HepG2 (cell line): ENCODE results near the gene TMEM87B. TPM values are rescaled to one million over a fixed set of nuclear protein-coding genes. Genes with fewer than 3 reads are reported as not detected.

Experiments
- ATAC-seq: fragments of 200-7000 bp; cut with Tn5 transposase; 3 replicates; pipeline ENCODE4 v1.9.1; 2020; ENCODE audit warnings: mild to moderate bottlenecking, moderate library complexity
- BruUV-seq: library from RNA; stranded (reverse); fragments of 400-500 nt; replicated peaks from 2 replicates; lab custom pipeline; 2021; lab: Mats Ljungman, UMichigan
- CTCF ChIA-PET: fragments of 300-600 bp; formaldehyde crosslinking; extraction: SDS; loops from one replicate; lab custom pipeline; 2021; ENCODE audit warnings: low total read pairs, inconsistent platforms, low intra/inter-chr PET ratio; lab: Yijun Ruan, JAX
- POLR2A ChIA-PET: fragments of 350-600 bp; sonication (Branson Sonifier 250); formaldehyde crosslinking; loops from one replicate; lab custom pipeline; 2020; ENCODE audit warnings: antibody characterized with exemption, inconsistent platforms; lab: Yijun Ruan, JAX
- DNase-seq: peaks from one replicate; pipeline ENCODE4 v3.0.0-alpha.2; 2015; ENCODE audit warnings: low spot score
- FAIRE-seq: peaks from 3 replicates; lab custom pipeline; 2011; peaks lifted over from hg19 to GRCh38; lab: Jason Lieb, UNC
- H2AFZ ChIP-seq: one replicate; pipeline ENCODE4 v1.6.1; 2011; ENCODE audit warnings: low read length, inconsistent platforms
- H3K27ac ChIP-seq: fragments of 300-600 bp; 3 replicates; pipeline ENCODE4 v1.8.0; 2011; ENCODE audit warnings: mixed run types, mild to moderate bottlenecking, mixed read lengths, low read length, inconsistent platforms; ENCODE audit not compliant: insufficient read depth; ENCODE audit errors: extremely low read length
- H3K27me3 ChIP-seq, 2 experiments: fragments of 200-600 bp in 1 of 2; 2 replicates in 1 of 2; 3 replicates in 1 of 2; pipeline versions ENCODE4 v1.6.0 to v1.8.0; 2011; ENCODE audit warnings: low read length in 2 of 2, mild to moderate bottlenecking in 2 of 2, moderate library complexity in 2 of 2, inconsistent platforms in 1 of 2; ENCODE audit not compliant: insufficient read depth in 2 of 2, control insufficient read depth in 1 of 2
- H3K36me3 ChIP-seq, 2 experiments: fragments of 200-600 bp in 1 of 2; replicated peaks in 1 of 2; 2 replicates in 1 of 2; 3 replicates in 1 of 2; pipeline versions ENCODE4 v1.5.1 to v1.8.0; 2011; ENCODE audit warnings: low read length in 2 of 2, inconsistent platforms in 1 of 2; ENCODE audit not compliant: insufficient read depth in 2 of 2, control insufficient read depth in 1 of 2
- H3K4me1 ChIP-seq: 2 replicates; pipeline ENCODE4 v1.5.1; 2012; ENCODE audit warnings: low read length, inconsistent platforms; ENCODE audit not compliant: insufficient read depth
- H3K4me2 ChIP-seq: 2 replicates; pipeline ENCODE4 v1.6.0; 2011; ENCODE audit warnings: low read depth, low read length, inconsistent platforms
- H3K4me3 ChIP-seq, 3 experiments: fragments of 200-600 bp in 1 of 3; sonication (generic), shearing (Covaris generic) in 1 of 3; replicated peaks in 1 of 3; 2 replicates each; pipeline ENCODE4 v1.5.1; 2011 to 2016; ENCODE audit warnings: low read length in 3 of 3, inconsistent platforms in 2 of 3, low read depth in 2 of 3, mild to moderate bottlenecking in 2 of 3, control low read depth in 1 of 3, mixed read lengths in 1 of 3; ENCODE audit not compliant: insufficient read depth in 1 of 3
- H3K79me2 ChIP-seq: one replicate; pipeline ENCODE4 v1.6.1; 2011; ENCODE audit warnings: low read length, inconsistent platforms; ENCODE audit not compliant: insufficient read depth
- H3K9ac ChIP-seq: 2 replicates; pipeline ENCODE4 v1.6.0; 2011; ENCODE audit warnings: mild to moderate bottlenecking, low read depth, low read length, inconsistent platforms; ENCODE audit not compliant: insufficient read depth
- H3K9me3 ChIP-seq: 2 replicates; pipeline ENCODE4 v1.5.1; 2012; ENCODE audit warnings: mild to moderate bottlenecking, low read length
- H4K20me1 ChIP-seq: 2 replicates; pipeline ENCODE4 v1.6.0; 2011; ENCODE audit warnings: inconsistent platforms, mild to moderate bottlenecking, low read length, moderate library complexity; ENCODE audit not compliant: insufficient read depth
- GABPA ChIP-seq, 2 experiments: IDR thresholded peaks; 2 replicates each; pipeline ENCODE4 v1.6.1; 2011 to 2016; ENCODE audit warnings: low read depth in 2 of 2, low read length in 1 of 2, missing biosample characterization in 1 of 2, missing genetic modification characterization in 1 of 2
- MATR3 ChIP-seq: sonication (generic); formaldehyde crosslinking; IDR thresholded peaks from 2 replicates; pipeline ENCODE4 v1.4.0; 2020; ENCODE audit warnings: missing genetic modification reagents
- PPARG ChIP-seq: conservative IDR thresholded peaks from 2 replicates; pipeline ENCODE4 v1.6.1; 2016; ENCODE audit warnings: missing biosample characterization, missing genetic modification reagents
- TCF12 ChIP-seq, 2 experiments: fragments of 450-650 bp in 1 of 2; sonication (generic) in 1 of 2; formaldehyde crosslinking in 1 of 2; IDR thresholded peaks; 2 replicates each; pipeline versions ENCODE4 v1.6.1 to v1.8.0; 2017 to 2022; ENCODE audit warnings: antibody characterized with exemption in 1 of 2, mild to moderate bottlenecking in 1 of 2, missing genetic modification reagents in 1 of 2, moderate library complexity in 1 of 2
- WIZ ChIP-seq: sonication (generic); formaldehyde crosslinking; IDR thresholded peaks from 2 replicates; pipeline ENCODE4 v1.5.1; 2020; ENCODE audit warnings: mild to moderate bottlenecking, missing genetic modification reagents
- ZBTB3 ChIP-seq: sonication (generic); formaldehyde crosslinking; IDR thresholded peaks from 2 replicates; pipeline ENCODE4 v1.4.0; 2020; ENCODE audit warnings: low read depth, mild to moderate bottlenecking, moderate library complexity, missing genetic modification reagents, borderline replicate concordance
- ZFY ChIP-seq: sonication (generic); formaldehyde crosslinking; IDR thresholded peaks from 2 replicates; pipeline ENCODE4 v1.4.0; 2020; ENCODE audit warnings: missing genetic modification reagents
- ZNF10 ChIP-seq: sonication (generic); formaldehyde crosslinking; IDR thresholded peaks from 2 replicates; pipeline ENCODE4 v1.4.0; 2020; ENCODE audit warnings: mild to moderate bottlenecking, low read depth, missing genetic modification reagents, borderline replicate concordance
- ZNF205 ChIP-seq: IDR thresholded peaks from 2 replicates; pipeline ENCODE4 v1.6.1; 2018; ENCODE audit warnings: missing biosample characterization, missing genetic modification reagents
- ZNF224 ChIP-seq: sonication (generic); formaldehyde crosslinking; IDR thresholded peaks from 2 replicates; pipeline ENCODE4 v1.5.0; 2020; ENCODE audit warnings: mild to moderate bottlenecking, missing genetic modification reagents
- ZNF34 ChIP-seq: sonication (generic); formaldehyde crosslinking; IDR thresholded peaks from 2 replicates; pipeline ENCODE4 v1.4.0; 2020; ENCODE audit warnings: mild to moderate bottlenecking, missing genetic modification reagents, borderline replicate concordance
- ZNF513 ChIP-seq: sonication (generic); formaldehyde crosslinking; conservative IDR thresholded peaks from 2 replicates; pipeline ENCODE4 v1.5.0; 2020; ENCODE audit warnings: missing genetic modification reagents
- ZNF567 ChIP-seq: sonication (generic); formaldehyde crosslinking; IDR thresholded peaks from 2 replicates; pipeline ENCODE4 v1.8.1; 2023; ENCODE audit warnings: mild to moderate bottlenecking, missing genetic modification reagents, borderline replicate concordance
- ZNF619 ChIP-seq: sonication (generic); formaldehyde crosslinking; IDR thresholded peaks from 2 replicates; pipeline ENCODE4 v1.4.0; 2020; ENCODE audit warnings: mild to moderate bottlenecking, missing genetic modification reagents
- ZNF740 ChIP-seq: sonication (generic); formaldehyde crosslinking; IDR thresholded peaks from 2 replicates; pipeline ENCODE4 v1.4.0; 2020; ENCODE audit warnings: missing genetic modification reagents
- WGBS: methylation state at CpG from one replicate; pipeline ENCODE4 v1.1.6; 2017; ENCODE audit warnings: low lambda C conversion rate; 5-methylcytosine and 5-hydroxymethylcytosine counted together
- in situ Hi-C: cut with HindIII; loops from 2 replicates; pipeline ENCODE4 v1.10.0; 2017; ENCODE audit warnings: low pct_unique_long_range_greater_than_20kb; ENCODE audit not compliant: extremely low pct_ligation_motif_present
- intact Hi-C: fragments of 100-400 bp; cut with micrococcal nuclease; formaldehyde crosslinking; loops from one replicate; pipeline ENCODE4 v1.10.0; 2022; ENCODE audit not compliant: unreplicated experiment
- polyA plus RNA-seq, 8 experiments: library from polyadenylated mRNA; depleted of rRNA in 3 of 8; stranded (reverse) in 7 of 8; unstranded in 1 of 8; fragments of >200 nt; fragmentation: Illumina TruSeq in 4 of 8; extraction: Trizol in 4 of 8; gene quantifications; 2 replicates each; pipeline versions ENCODE4 v1.2.1 to v1.2.3, GENCODE V29; 2011 to 2016; ENCODE audit warnings: low read depth in 4 of 8, missing spikeins in 1 of 8, mixed read lengths in 1 of 8; ENCODE audit not compliant: insufficient read depth in 1 of 8
- total RNA-seq, 5 experiments: library from RNA; depleted of rRNA; stranded (reverse); fragments of >200 nt; fragmentation: Illumina TruSeq; extraction: Trizol; gene quantifications; 2 replicates each; pipeline ENCODE4 v1.2.3, GENCODE V29; 2016; ENCODE audit warnings: low read depth in 1 of 5

TMEM87B gene
- total and polyA plus RNA-seq, 2 of the 13 experiments (the other 11 are each of a cell fraction or from before 2014, with no cell fraction given): 15.1 to 16.2 TPM

GRCh38 chr2:112148477-112148876 is 93.4 kb downstream of the TMEM87B start (continued):
- no peak for TF ChIP-seq PPARG (CRISPR knock-in tag)
- TF ChIP-seq ZNF513 (CRISPR knock-in tag): no peak
- TF ChIP-seq WIZ (CRISPR knock-in tag): no peak
- TF ChIP-seq MATR3 (CRISPR knock-in tag): no peak

GRCh38 chr2:112149194-112149593 is 94.1 kb downstream of the TMEM87B start:
- WGBS: 84% methylated on average over 5 of the region's 5 CpGs
- no peak overlapping the region for H3K27ac ChIP-seq
- intact Hi-C loops: no loop called here
- no TSS peak for BruUV-seq
- TF ChIP-seq ZNF740 (CRISPR knock-in tag) (no peak), ZNF567 (CRISPR knock-in tag) (no peak), TCF12 (IDR thresholded peaks at IDR 0.05) (no peak), TCF12 (CRISPR knock-in tag; IDR thresholded peaks at IDR 0.05) (no peak), ZBTB3 (CRISPR knock-in tag) (no peak), ZFY (CRISPR knock-in tag) (no peak), ZNF10 (CRISPR knock-in tag) (no peak), ZNF205 (CRISPR knock-in tag) (no peak), ZNF34 (CRISPR knock-in tag) (no peak), GABPA (IDR thresholded peaks at IDR 0.05; ENCODE audit: low read depth, low read length) (no peak), GABPA (CRISPR knock-in tag; IDR thresholded peaks at IDR 0.05; ENCODE audit: low read depth) (no peak), ZNF224 (CRISPR knock-in tag) (no peak), ZNF619 (CRISPR knock-in tag) (no peak)
- ATAC-seq (no peak), FAIRE-seq (no peak), DNase-seq (no peak)
- H2AFZ ChIP-seq: no peak overlapping the region
- H3K9ac ChIP-seq: no peak overlapping the region
- ChIA-PET POLR2A (no interaction called here), CTCF (no interaction called here)
- H3K4me2 ChIP-seq: no peak overlapping the region
- no peaks in the 10 kb centered on the region for H4K20me1 ChIP-seq
- no peaks in the 10 kb centered on the region for H3K4me1 ChIP-seq
- no peaks in the 10 kb centered on the region for H3K79me2 ChIP-seq
- no peaks in the 10 kb centered on the region for H3K36me3 ChIP-seq
- H3K4me3 ChIP-seq: no peak overlapping the region
- no peaks in the 10 kb centered on the region for H3K27me3 ChIP-seq
- in situ Hi-C loops: no loop called here
- no peaks in the 10 kb centered on the region for H3K9me3 ChIP-seq
